Measurements from ENCODE around the gene RPRML.
"Not testable (repeated sequence)": the region's sequence is repeated elsewhere in the genome, so short reads cannot be mapped to it uniquely, and the experiment has no call there.

RPRML gene

DNA sequence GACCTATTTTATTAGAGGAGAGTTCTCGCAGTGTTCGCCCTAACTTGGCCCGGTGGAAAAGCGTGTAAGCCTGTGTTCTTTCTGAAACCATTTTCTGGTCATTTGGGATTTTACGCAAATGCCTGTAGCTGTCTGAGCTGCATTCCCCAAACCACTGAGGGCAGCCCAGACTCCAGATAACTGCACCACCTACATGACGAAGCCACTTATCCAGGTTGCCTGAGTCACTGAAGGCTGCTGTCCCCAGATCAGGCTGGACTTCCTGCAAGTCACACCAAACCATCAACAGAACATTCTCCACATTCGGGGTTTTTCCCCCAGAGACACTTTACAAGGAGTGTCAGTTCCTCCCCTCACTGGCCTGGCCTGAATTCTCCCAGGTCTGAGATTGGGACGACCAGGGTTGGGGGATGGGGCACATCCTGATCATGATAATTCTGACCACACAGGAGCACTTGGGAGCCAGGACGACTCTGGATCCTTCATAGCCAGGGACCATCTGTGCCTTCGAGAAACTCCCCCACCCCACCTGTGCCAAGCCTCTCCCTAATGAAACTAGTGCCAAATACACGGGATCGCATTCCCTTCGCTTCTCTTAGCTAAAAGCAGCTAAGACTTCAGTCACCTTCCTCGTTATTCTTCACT, 2.3 kb downstream of the RPRML start:
- DNase-seq (ENCODE audit: low spot score) = no peak

- no peak for DNase-seq (ENCODE audit: low spot score)
These were observed 3.8 kb downstream of the RPRML start for GRCh38 chr17:46975287-46975686.

- DNase-seq (ENCODE audit: low spot score) = no peak
These were observed 5.0 kb downstream of the RPRML start for GRCh38 chr17:46974086-46974485.

DNA sequence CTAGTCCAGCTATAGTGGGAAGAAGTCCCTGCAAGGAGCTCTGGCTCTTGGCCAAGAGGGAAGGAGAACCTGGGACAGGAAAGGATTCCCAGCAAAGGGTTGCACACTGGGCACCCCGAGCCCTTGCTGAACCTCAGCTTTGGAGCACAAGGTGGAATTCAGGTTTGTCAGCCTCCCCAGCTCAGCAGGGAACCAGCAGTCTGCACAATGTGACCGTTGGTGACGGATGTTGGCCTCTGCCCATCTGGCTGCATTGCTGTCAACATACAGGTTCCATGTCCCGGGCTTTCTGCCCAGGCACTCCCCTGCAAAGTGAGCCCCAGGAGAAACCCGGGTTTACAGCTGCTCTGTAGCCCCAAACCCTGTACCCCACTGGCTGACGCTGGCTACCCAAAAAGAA, 6.7 kb downstream of the RPRML start:
- no peak for DNase-seq (ENCODE audit: low spot score)

- DNase-seq (ENCODE audit: low spot score) = no peak
These were observed 7.3 kb downstream of the RPRML start for GRCh38 chr17:46971647-46972300.

DNA sequence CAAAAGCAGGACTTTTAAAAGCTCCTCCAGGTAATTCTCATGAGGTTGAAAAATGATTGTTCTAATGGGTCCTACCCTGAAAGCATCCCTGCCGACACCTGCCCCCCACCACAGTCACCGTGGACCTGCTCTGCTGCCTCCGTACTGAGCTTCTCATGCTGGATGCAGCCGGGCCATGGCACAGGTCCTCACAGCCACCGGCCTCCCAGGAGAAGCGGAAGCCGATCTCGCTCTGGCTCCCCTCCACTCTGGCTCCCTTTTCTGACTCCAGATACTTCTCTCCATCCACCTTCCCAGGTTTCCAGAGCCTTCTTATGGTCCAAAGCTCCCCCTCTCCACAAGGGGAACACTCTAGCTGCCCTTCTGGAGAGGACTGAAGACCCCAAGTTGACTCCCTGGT, 10.2 kb downstream of the RPRML start:
- DNase-seq (ENCODE audit: low spot score) = no peak

DNA sequence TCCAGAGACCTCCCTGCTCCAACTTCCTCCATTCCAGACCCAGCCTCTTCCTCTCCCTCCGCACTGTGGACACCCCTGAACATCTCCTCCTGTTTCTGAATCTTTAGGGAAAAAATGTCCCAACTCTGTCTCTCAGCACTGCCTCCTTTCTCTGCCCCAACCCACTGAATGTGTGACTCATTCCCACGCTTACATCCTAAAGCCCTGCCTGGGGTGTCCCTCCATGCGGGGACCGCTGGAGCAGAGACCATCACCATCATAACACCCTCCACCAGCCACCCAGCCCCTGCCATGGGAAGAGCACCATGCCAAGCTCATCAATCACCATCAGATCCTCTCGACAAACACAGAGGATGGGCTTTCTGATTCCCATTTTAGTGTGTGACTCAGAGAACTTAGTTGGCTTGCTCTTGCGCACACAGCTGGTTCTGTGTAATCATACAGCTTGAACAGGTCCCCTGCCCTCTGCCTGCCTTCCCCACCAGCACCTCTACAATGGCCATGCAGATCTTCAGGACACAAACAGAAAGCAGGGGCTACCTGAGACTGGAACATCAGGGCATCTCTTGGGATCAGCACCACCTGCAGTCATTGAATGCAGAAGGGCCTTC, 10.7 kb downstream of the RPRML start:
- no peak for DNase-seq (ENCODE audit: low spot score)

DNA sequence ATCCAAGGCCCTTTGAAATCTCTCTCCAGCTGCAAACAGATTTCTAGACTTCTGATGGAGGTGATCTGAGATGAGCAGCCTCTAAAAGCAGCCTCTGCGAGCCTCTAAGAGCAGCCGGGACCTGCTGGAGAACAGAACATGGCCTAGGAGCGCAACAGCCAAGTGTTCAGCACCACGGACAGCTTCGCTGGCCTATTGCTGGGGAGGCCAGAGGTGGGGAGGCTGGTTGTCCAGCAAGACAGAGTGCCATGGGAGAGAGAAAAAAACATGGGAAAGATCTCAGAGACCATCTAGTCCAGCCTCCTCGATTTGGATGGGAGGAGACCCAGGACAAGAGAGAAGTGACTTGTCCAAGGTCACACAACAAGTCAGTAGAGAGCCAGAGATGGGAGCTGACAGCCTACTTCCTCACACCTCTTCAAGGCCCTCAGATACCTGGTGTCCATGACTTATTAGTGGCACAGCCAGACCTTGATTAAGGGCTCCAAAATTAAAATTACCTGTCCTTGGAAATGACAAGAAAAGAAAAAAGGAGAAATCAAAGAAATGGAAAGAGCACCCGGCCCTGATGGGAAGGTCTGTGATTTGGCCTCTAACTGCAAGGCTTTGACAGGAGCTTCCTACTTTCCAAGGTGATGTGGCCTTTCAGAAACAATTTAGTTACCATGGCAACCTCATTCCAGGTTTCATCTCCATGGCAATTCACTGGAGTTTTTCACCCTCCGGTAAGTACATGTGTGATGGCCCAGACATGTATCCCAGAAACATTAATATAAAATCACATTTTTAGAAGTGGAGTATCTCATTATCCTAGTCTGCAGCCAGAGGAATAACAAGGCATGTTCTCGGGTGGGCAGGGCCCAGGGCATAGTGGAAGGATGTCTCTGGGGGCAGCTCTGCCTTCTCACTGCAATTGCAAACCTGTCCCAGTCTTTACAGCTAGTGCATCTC, 14.5 kb downstream of the RPRML start:
- DNase-seq (ENCODE audit: low spot score) = no peak

GRCh38 chr17:46963571-46963970, 15.5 kb downstream of the RPRML start:
- DNase-seq (ENCODE audit: low spot score) = no peak

- DNase-seq (ENCODE audit: low spot score) = no peak
These were observed 16.7 kb downstream of the RPRML start for GRCh38 chr17:46962374-46962790.

DNA sequence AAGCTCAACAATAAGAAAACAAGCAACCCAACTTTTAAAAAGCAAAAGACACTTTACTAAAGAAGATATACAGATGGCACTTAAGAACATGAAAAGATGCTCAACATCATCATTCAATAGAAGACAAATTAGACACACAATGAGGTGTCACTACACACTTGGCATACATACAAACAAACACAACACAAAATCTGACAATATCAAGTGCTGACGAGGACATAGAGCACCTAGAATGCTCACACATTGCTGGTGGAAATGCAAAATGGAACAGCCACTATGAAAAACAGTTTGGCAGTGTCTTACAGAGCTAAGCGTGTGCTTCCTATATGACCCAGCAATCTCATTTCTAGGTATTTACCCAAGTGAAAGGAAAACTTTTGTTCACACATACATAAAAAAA, 18.9 kb downstream of the RPRML start:
- DNase-seq (ENCODE audit: low spot score) = no peak

DNA sequence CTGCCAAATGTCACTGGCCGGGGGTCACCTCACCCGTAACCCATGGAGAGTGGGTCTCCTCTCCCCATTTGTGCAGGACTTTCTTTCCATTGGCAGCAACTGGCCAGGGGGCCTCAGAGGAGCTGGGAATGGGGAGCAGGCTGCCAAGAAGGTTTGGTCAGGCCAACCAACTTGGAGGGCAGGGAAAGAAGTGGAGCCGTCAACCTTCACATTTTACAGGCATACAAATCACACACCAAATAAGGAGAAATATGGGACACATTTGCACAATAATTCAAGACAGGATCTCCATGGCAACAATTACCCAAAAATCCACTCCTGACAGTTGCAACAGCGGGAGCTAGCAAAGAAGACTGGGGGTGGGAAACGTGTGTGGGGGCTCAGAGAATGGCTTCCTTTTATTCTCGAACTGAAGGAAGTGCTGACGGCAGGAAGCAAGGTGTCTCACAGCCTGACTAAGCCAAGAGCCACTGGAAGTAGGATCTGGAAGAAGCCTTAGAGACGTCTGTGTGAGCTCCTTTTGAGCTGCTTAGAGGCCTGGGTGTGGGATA, 20.9 kb downstream of the RPRML start:
- DNase-seq (ENCODE audit: low spot score) = no peak

GRCh38 chr17:46953191-46953590, 25.9 kb downstream of the RPRML start:
- not testable (repeated sequence) for DNase-seq (ENCODE audit: low spot score)

DNA sequence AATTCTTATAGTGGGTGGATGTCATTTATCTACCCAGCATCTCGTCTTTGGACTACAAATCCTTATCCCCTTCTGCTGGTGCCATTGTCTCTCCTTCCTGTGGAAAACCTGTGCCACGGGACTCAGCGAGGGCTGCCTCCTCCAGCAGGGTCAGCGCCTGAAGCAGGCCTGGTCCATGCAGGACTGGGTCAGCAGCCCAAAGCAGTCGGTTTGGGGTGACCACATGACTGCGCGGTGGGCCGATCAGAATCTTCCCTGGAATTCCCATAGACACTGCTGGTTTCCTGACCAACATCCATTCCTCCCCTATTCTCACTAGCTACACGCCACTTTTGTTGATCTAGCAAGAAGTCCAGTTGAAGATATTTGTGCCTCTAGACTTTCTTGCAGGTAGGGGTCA, 26.9 kb downstream of the RPRML start:
- no peak for DNase-seq (ENCODE audit: low spot score)

- DNase-seq (ENCODE audit: low spot score) = no peak
These were observed 27.3 kb downstream of the RPRML start for GRCh38 chr17:46951706-46952105.

DNA sequence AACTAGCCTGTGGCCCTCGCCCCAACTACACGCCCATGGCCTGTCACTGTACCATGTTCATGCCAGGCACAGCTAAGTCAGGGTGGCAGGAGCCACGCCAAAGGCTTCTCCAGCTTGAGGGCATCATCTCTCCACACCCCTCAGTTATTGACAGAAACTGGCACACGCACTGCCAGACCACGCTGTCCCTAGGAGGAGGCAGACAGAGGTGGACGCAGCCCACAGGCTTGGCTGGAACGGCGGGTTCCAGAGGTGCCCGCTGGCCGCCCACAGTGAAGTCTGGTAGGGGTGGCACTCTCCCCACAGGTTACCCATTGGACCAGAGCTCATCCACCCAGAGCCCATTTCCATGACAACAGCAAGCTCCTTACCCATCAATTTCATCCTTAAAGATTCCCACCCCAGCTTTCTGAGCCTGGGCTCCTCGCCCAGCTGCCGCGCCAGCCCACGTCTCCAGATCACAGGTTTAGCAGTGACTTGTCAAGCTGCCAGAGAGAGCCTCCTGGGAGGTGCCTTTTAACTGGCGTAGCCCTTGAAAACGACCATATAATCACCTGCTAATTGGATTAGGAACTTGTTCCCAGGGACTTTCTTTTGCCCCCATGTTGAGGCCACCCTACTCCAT, 27.9 kb downstream of the RPRML start:
- no peak for DNase-seq (ENCODE audit: low spot score)

DNA sequence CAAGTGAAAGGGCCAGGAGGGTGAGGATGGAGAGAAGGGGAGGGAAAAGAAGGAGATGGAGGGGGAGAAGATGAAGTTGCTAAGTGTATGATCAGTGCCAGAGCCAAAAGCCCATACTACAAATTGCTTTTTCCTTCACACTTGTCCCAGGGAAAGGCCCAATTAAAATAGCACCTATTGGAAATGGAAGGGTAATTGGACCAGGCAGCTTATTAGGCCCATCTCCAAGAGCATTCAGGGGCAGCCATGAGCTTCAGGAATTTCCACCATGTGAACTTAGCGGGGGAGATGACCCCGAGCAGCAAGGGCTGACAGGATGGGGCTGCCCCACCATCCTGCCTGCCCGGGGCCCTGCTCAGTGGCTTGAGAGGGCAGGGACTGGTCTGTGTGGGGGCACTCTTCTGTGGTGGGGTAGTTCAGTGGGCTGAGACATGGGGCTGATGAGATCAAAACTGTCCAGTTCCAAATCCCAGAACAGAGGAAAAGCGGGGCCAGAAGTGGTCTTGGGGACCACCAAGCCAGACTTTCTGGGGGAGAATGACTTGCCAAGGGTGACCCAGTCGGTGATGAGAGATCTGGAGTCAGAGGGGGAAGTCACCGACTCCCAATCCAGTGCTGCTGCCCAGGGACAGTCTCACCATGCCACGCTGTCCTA, 28.6 kb downstream of the RPRML start:
- no peak for DNase-seq (ENCODE audit: low spot score)

DNA sequence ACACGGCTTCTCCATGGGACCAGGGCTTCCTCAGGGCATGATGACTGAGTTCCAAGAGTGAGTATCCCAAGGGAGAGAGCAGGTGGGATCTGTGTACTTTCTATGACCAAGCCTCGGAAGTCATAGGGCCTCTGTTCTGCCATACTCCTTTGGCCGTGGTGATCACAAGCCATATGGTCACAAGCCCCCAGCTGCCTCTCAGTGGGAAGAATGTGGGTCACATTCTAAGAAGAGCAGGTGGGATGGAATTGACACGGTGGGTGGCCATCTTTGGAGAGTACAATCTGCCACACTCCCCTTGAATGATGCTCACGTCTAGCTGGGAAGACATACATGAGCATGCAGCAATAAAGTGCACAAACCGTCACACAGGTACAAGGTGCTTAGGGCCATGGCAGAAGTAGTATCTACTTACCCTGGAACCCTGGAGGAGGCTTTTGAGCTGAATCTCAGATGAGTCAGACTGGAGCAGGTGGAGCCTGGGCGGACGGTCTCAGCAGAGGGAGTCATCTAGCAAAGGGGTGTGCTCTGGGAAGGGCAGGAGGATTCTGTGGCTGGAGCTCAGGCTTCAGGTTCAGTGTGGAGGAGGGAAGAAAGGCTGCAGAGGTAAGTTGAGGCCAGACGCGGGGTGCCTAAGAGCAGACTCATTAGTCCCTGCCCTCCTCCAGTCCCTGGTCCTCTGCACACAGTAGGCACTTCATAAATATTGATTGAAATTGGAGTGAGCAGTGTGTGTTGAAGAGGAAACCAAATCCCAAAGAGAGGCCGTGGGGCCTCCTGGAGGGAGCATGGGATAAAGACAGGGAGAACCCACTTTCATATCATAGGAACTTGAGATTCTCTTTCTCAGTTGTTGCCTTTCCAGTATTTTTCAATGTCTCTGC, 29.5 kb downstream of the RPRML start:
- no peak for DNase-seq (ENCODE audit: low spot score)

DNA sequence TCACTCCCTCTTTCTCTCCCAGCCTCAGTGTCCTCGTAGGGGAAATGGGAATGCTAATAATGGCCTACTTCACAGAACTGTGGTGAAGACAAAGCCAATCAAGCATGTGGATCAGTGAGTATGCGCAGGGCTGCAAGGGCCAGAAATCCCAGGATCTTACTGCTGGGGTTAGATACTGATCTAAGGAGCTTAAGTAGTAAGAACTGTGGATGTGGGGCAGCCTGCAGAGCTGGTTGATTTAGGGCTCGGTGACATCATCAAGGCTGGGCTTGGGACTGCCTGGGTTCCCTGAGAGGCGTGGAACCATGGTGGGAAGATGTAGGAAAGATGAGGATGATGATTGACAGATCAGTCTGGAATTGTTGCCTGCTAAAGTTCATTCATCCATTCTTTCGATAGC, 30.5 kb downstream of the RPRML start:
- DNase-seq (ENCODE audit: low spot score) = no peak

DNA sequence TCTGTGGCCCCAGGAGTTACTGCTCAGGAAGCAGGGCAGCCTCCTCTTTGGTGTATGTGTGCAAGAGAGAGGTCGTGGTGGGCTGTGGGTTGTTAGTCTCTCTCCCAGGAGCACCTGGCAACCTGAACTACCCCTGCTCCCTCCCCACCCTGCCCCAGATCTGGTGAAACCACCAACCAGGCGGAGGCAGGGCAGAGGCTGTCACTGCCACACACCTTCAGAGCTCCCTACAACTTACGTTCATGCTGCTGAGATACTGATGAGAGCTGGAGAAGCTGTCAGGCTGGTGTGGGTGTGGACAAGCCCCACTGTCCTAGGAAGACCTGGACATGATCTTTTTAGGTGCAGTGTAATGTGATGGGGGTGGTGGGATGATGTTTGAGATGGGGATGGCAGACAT, 31.8 kb downstream of the RPRML start:
- DNase-seq (ENCODE audit: low spot score) = no peak

Measured in CD4-positive, alpha-beta T cell treated with Interleukin-2 at 100 ng/mL for 4 hours (primary cell).